ENCODE measurements around the gene GARIN5A.

DNA sequence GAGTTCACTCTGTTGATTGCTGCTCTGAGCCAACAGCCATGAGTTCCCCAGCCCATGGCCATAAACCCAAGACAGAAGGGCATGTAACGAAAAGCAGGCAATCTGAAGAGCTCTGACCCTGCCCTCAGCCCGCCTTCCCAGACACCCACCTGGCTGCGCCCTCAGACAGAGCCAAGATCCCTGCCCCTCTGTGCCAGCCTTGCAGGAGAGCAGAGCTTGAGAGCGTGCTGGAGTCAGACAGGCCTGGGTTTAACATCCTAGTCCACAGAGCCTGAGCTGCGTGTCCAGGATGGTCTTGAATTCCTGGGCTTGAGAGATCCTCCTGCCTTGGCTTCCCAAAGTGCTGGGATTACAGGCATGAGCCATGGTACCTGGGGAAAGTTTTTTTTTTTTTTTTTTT, 19.3 kb downstream of the GARIN5A start:
- TF ChIP-seq, protein P1, sequence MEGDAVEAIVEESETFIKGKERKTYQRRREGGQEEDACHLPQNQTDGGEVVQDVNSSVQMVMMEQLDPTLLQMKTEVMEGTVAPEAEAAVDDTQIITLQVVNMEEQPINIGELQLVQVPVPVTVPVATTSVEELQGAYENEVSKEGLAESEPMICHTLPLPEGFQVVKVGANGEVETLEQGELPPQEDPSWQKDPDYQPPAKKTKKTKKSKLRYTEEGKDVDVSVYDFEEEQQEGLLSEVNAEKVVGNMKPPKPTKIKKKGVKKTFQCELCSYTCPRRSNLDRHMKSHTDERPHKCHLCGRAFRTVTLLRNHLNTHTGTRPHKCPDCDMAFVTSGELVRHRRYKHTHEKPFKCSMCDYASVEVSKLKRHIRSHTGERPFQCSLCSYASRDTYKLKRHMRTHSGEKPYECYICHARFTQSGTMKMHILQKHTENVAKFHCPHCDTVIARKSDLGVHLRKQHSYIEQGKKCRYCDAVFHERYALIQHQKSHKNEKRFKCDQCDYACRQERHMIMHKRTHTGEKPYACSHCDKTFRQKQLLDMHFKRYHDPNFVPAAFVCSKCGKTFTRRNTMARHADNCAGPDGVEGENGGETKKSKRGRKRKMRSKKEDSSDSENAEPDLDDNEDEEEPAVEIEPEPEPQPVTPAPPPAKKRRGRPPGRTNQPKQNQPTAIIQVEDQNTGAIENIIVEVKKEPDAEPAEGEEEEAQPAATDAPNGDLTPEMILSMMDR (IDR thresholded peaks at IDR 0.05): no peak
- TF ChIP-seq POLR2A (IDR thresholded peaks at IDR 0.05): no peak
